HG03095 (cell line): ENCODE measurements around the gene HOPX.
"Not testable (repeated sequence)": the region's sequence is repeated elsewhere in the genome, so short reads cannot be mapped to it uniquely, and the experiment has no call there.

Source experiments
- ATAC-seq: cut with Tn5 transposase; IDR thresholded peaks from one replicate; pipeline ENCODE4 v1.9.1; 2021; ENCODE audit warnings: moderate library complexity; ENCODE audit not compliant: unreplicated experiment

The HOPX gene

DNA sequence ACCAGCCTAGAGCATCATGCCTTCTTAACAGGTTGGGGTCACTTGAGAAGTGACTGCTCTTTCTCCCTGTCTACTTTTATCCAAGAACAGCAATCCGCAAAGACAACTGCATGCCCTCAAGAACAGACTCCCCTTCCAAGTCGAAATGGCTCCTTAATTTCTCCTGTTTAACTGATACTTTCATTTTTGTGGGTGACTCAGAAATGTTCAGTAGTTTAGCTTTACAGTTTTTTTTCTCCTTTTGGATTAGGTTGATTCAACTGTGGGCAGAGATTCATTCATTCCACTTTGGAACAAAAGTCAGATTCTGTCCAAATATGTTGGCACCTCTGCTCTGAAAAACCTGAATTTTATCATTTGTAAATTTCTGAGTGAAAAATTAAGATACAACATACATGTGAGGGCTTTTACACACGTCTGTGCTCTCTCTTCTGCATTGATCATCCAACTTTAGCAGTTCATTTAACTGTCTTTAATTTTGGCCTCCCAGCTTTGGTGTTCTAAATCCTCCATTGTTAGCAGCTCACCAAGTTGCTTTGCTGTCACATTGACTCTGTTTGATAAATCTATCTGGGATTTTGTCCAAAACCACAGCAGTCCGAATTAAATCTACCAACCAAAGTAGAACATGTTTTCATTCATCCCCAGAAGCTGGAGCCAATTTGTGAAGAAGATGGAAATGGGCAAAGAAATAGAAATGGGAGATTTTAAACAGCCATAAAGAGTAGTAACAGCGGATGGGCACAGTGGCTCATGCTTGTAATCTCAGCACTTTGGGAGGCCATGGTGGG is 50.0 kb downstream of the HOPX start:
- ATAC-seq, result no peak

- no peak for ATAC-seq
Observed at GRCh38 chr4:56628592-56628991, 52.5 kb downstream of the HOPX start.

DNA sequence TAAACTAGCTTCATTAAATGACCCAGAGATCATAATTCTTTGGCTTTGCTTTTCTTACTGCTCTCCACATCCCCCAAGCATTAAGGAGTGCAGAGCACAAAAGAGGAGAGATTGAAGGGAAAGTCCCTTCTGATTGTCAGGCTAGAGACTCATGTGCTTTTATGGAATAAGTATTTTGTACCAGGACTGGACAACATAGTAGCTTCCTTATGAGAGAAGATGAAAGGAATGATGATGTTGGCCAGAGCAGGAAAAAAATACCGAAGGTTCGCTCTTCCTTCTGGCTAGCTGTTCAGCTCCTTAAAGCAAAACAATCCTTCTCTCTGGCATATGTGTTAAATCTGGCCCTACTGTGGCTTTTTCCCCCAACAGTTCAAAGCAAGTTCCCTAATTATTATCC is 53.1 kb downstream of the HOPX start:
- ATAC-seq, result no peak

- ATAC-seq, result no peak
Observed at GRCh38 chr4:56627375-56627774, 53.7 kb downstream of the HOPX start.

- ATAC-seq, result no peak
Observed at GRCh38 chr4:56626963-56627362, 54.1 kb downstream of the HOPX start.

- ATAC-seq, result no peak
Observed at GRCh38 chr4:56626420-56626819, 54.7 kb downstream of the HOPX start.

GRCh38 chr4:56622176-56622575 is 58.9 kb downstream of the HOPX start:
- ATAC-seq, result no peak

DNA sequence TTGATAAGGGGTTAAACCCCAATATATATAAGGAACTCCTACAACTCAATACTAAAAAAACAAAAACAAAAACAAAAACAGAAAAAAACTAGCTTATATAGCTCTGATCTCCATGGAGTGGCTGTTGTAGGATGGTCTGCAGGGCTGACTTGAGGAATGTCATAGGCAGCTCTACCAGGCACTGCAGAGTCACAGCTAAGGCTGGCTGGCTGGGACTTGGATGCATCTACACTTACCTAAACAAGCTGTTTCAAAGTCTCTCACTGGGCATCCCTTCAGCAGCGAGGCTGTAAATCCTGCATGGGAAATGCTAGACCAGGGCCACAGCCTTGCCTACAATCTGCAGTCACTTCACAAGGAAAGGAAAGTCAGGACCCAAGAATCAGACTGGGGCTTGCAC is 61.3 kb downstream of the HOPX start:
- no peak for ATAC-seq

GRCh38 chr4:56619160-56619559 is 61.9 kb downstream of the HOPX start:
- no peak for ATAC-seq

DNA sequence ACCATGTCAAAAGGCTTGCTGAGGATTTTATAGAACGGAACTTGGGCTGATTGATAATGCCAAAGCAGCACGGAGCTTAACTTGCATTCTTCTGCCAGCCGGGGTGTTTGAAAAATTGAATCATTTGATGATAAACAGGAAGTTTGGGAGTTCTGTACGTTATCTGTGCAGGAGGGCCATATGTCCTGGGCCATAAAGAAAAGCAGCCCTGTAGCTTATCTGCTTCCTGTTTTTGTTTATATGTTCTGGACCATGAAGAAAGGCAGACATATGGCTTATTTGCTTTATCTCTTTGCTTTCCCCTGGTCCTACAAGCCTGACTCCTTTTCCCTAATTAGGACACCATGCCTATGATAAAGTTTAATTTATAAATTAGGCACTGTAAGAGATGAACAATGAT is 62.4 kb downstream of the HOPX start:
- no peak for ATAC-seq

DNA sequence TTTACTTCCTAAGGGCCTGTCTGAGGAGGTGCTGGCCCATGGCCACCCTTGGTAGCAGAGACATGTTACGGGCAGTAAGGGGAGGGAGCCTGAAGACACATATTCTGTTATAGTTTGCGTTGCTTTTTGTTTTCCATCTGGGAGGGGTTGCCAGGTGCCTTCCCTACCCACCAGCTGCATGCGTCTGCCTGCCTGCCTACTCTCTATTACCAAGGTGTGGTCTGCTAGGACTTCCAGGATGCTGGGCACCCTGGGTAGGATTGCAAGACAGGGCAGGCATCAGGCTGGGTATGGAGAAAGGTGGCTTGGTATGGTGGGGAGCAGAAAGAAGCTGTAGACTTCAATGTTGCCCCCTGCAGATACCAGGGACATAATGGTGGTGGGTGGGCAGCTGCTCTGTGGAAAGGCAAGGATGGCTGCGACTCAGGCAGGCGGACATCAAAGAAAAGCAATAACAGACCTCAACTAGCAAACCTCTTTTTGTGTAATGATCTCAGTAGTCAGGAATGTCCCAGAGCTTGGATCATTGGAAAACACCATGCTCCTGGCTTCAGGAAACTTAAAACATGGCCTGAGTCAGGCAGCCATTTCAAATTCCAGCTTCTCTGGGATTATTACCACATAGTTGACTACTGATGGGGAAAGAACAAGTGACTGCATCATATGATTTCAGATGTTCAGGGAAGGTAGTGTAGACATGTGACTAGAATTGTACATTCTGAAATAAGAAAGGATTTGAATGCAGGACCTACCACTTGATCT is 67.8 kb downstream of the HOPX start:
- ATAC-seq, result no peak

DNA sequence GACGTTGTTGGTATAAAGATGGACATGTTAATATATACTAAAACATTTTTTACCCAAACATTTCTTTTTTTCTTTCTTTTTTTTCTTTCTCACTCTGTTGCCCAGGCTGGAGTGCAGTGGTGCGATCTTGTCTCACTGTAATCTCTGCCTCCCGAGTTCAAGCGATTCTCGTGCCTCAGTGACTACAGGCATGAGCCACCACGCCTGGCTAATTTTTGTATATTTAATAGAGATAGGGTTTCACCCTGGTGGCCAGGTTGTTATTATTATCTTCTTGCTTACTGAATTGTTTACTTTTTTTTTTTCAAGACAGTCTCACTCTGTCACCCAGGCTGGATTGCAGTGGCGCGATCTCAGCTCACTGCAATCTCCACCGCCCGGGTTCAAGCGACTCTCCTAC is 68.8 kb downstream of the HOPX start:
- no peak for ATAC-seq

DNA sequence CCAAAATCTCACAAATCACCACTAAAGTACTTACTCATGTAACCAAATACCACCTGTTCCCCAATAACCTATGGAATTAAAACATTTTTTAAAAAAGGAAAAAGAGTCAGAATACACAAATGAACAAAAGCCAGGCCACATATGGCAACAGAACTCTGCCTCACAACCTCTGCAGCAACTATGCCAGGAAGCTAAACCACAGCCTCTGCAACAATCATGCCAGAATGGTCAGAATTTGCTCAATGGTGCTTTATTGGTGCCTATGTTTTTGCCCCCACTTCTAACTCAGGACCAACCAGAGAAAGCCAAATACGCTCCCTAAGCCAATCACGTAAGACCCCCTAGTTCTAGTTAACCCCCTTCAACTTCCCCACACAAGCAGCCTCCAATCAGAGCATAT is 69.6 kb downstream of the HOPX start:
- ATAC-seq, result no peak

DNA sequence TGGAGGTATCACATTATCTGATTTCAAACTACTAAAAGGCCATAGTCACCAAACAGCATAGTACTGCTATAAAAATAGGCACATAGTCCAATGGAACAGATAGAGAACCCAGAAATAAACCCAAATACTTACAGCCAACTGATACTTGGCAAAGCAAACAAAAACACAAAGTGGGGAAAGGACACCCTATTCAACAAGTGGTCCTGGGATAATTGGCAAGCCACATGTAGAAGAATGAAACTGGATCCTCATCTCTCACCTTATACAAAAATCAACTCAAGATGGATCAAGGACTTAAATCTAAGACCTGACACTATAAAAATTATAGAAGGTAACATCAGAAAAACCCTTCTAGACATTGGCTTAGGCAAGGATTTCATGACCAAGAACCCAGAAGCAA is 70.9 kb downstream of the HOPX start:
- ATAC-seq, result not testable (repeated sequence)

GRCh38 chr4:56607926-56608325 is 73.2 kb downstream of the HOPX start:
- no peak for ATAC-seq

- ATAC-seq, result no peak
Observed at GRCh38 chr4:56606385-56606784, 74.7 kb downstream of the HOPX start.

GRCh38 chr4:56605464-56605863 is 75.6 kb downstream of the HOPX start:
- not testable (repeated sequence) for ATAC-seq

DNA sequence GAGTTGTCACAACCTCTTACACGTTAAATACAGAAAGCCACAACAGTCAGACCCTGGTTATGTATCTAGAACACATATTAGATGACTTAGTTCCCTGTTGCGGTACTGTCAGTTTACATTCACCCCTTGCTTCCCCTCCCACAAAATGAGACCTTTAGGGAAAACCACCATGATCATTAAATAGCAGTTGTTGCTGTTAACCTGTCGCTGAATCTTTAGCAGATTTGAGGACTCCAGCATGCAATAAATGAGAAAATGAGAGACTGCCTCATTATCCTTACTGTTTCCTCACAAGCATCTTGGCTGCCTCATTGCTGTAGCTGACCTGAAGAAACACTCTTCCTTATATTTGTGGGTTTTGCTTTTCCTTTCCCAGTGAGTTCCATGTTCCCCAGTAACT is 77.8 kb downstream of the HOPX start:
- no peak for ATAC-seq
